ENCODE results near the gene PLXNC1. TPM values are rescaled to one million over a fixed set of nuclear protein-coding genes. Genes with fewer than 3 reads are reported as not detected.

Gene PLXNC1
- total RNA-seq, 4 donors from 2014 or later, result 4.8 to 6.8 (median 6.2) TPM

GRCh38 chr12:94192506-94192905, 44.1 kb downstream of the PLXNC1 start:
- H3K9me3 ChIP-seq, result peaks cover 0 to 4% (median 0%) of the 10 kb centered on the region in 3 donors
- no peak overlapping the region for H3K27ac ChIP-seq
- H3K27me3 ChIP-seq, result no peaks in the 10 kb centered on the region
- no peak overlapping the region for H3K4me3 ChIP-seq
- TF ChIP-seq POLR2A (IDR thresholded peaks at IDR 0.05) (no peak), POLR2AphosphoS5 (IDR thresholded peaks at IDR 0.05) (no peak)
- TF ChIP-seq, protein P1, sequence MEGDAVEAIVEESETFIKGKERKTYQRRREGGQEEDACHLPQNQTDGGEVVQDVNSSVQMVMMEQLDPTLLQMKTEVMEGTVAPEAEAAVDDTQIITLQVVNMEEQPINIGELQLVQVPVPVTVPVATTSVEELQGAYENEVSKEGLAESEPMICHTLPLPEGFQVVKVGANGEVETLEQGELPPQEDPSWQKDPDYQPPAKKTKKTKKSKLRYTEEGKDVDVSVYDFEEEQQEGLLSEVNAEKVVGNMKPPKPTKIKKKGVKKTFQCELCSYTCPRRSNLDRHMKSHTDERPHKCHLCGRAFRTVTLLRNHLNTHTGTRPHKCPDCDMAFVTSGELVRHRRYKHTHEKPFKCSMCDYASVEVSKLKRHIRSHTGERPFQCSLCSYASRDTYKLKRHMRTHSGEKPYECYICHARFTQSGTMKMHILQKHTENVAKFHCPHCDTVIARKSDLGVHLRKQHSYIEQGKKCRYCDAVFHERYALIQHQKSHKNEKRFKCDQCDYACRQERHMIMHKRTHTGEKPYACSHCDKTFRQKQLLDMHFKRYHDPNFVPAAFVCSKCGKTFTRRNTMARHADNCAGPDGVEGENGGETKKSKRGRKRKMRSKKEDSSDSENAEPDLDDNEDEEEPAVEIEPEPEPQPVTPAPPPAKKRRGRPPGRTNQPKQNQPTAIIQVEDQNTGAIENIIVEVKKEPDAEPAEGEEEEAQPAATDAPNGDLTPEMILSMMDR (IDR thresholded peaks at IDR 0.05), result no peak
- no peak for ATAC-seq
- H3K36me3 ChIP-seq, result peaks cover 0 to 5% of the 10 kb centered on the region in 2 donors
- no peaks in the 10 kb centered on the region for H3K4me1 ChIP-seq

- peaks cover 0 to 4% (median 0%) of the 10 kb centered on the region in 3 donors for H3K9me3 ChIP-seq
- peaks cover 0 to 5% of the 10 kb centered on the region in 2 donors for H3K36me3 ChIP-seq
- TF ChIP-seq, protein P1 (IDR thresholded peaks at IDR 0.05), result no peak
- TF ChIP-seq EP300 (IDR thresholded peaks at IDR 0.05) (no peak), POLR2AphosphoS5 (IDR thresholded peaks at IDR 0.05) (no peak), POLR2A (IDR thresholded peaks at IDR 0.05) (no peak)
- WGBS, 2 donors (ENCODE audit: low coverage in 1 of 2), result 74 to 77% methylated on average over 3 of the region's 3 CpGs
- H3K4me3 ChIP-seq, result no peak overlapping the region
- no peaks in the 10 kb centered on the region for H3K27me3 ChIP-seq
- no peaks in the 10 kb centered on the region for H3K4me1 ChIP-seq
- no peak for ATAC-seq
- H3K27ac ChIP-seq, result no peak overlapping the region
Observed at GRCh38 chr12:94193168-94193567, 44.8 kb downstream of the PLXNC1 start.

DNA sequence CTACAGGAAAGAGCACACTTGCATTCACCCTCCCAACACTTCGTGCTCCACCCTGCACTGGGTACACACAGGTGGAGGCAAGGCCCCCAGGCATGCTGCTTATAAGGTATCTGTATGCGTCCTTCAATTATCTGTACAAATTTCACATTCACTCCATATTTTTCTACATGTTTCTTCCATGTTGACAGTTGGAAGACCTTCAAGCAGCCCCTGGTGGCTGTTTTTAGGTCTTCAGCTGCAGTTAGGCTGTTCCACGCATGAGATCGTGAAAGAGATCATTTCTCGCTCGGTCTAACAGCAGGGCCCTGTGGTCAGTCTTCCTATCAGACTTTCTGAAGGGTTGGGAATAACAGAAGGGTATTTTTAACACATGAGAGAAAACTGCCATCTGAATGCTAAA, 47.1 kb downstream of the PLXNC1 start:
- Histone ChIP-seq H3K36me3 (peaks cover 0 to 5% of the 10 kb centered on the region in 2 donors), H3K27me3 (no peaks in the 10 kb centered on the region), H3K4me3 (no peak overlapping the region), H3K27ac (no peak overlapping the region), H3K9me3 (peaks cover 0 to 4% (median 0%) of the 10 kb centered on the region in 3 donors), H3K4me1 (no peaks in the 10 kb centered on the region)
- WGBS, 2 donors (ENCODE audit: low coverage in 1 of 2), result 95 to 100% methylated on average over 1 to 6 of the region's 6 CpGs
- TF ChIP-seq EP300 (IDR thresholded peaks at IDR 0.05) (no peak), POLR2A (IDR thresholded peaks at IDR 0.05) (no peak), POLR2AphosphoS5 (IDR thresholded peaks at IDR 0.05) (no peak)
- TF ChIP-seq, protein P1 (IDR thresholded peaks at IDR 0.05), result no peak
- ATAC-seq, result no peak

DNA sequence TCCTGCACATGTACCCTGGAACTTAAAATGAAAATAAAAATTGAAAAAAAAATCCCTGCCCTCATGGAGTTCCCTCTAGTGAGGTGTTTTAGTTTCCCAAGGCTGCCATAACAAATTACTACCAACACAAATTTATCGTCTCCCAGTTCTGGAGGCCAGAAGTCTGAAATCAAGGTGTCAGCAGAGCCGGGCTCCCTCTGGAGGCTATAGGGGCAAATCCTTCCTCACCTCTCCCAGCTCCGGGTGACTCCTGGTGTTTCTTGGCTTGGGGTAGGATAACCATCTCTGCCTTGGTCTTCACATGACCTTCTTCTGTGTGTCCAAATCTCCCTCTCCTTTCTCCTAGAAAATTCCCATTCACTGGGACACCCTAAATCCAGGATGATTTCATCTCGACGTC, 50.1 kb downstream of the PLXNC1 start:
- ATAC-seq, result no peak
- WGBS, 2 donors (ENCODE audit: low coverage in 1 of 2), result 84% methylated on average over 5 of the region's 5 CpGs; no CpG with 5 or more reads in 1 of the 2 donors
- TF ChIP-seq POLR2AphosphoS5 (IDR thresholded peaks at IDR 0.05), result no peak
- TF ChIP-seq POLR2A (IDR thresholded peaks at IDR 0.05), result no peak
- no peak for TF ChIP-seq EP300 (IDR thresholded peaks at IDR 0.05)
- TF ChIP-seq, protein P1 (IDR thresholded peaks at IDR 0.05), result no peak
- Histone ChIP-seq H3K27me3 (no peaks in the 10 kb centered on the region), H3K27ac (no peak overlapping the region), H3K36me3 (peaks cover 0 to 5% of the 10 kb centered on the region in 2 donors), H3K9me3 (peaks cover 0 to 4% (median 0%) of the 10 kb centered on the region in 3 donors), H3K4me1 (no peaks in the 10 kb centered on the region), H3K4me3 (no peak overlapping the region)

DNA sequence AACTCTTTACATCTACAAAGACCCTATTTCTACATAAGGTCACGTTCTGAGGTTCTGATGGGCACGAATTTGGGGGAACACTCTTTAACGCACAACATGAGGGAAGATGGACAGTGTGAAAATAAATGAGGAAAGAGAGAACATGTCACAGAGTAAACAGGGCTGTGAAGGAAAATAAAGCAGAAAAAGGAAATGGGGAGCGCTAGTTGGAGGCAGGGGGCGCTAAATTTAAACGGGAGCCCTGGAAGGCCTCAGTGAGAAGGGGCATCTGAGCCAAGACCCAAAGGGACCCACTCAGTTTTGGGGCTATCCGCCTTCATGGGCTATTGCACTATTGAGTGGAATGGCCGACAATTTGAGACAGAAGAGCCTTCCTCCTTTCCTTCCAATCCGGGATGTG, 50.5 kb downstream of the PLXNC1 start:
- TF ChIP-seq, protein P1 (IDR thresholded peaks at IDR 0.05), result no peak
- no peak for TF ChIP-seq POLR2AphosphoS5 (IDR thresholded peaks at IDR 0.05)
- TF ChIP-seq EP300 (IDR thresholded peaks at IDR 0.05), result no peak
- no peak for TF ChIP-seq POLR2A (IDR thresholded peaks at IDR 0.05)
- WGBS, 2 donors (ENCODE audit: low coverage in 1 of 2), result 68 to 100% methylated on average over 3 to 9 of the region's 9 CpGs
- H3K4me1 ChIP-seq, result no peaks in the 10 kb centered on the region

More for the DNA sequence above, 50.5 kb downstream of the PLXNC1 start:
- Histone ChIP-seq H3K27me3 (no peaks in the 10 kb centered on the region), H3K27ac (no peak overlapping the region), H3K36me3 (peaks cover 0 to 5% of the 10 kb centered on the region in 2 donors), H3K9me3 (peaks cover 0 to 4% (median 0%) of the 10 kb centered on the region in 3 donors), H3K4me3 (no peak overlapping the region)
- no peak for ATAC-seq
